HepG2 (cell line): ENCODE data around the gene AP3D1. TPM values are rescaled to one million over a fixed set of nuclear protein-coding genes. Genes with fewer than 3 reads are reported as not detected.
A peak's percentile ranks its signal among the peaks of the same experiment; 100 is the strongest.

Experiments used
- ATAD3A ChIP-seq: sonication (generic); formaldehyde crosslinking; IDR thresholded peaks from 2 replicates; pipeline ENCODE4 v1.4.0; 2020; ENCODE audit warnings: missing genetic modification reagents
- CEBPZ ChIP-seq: IDR thresholded peaks from 2 replicates; pipeline ENCODE4 v1.6.1; 2012; ENCODE audit warnings: low read length, improper control_type of control experiment
- GATAD2A ChIP-seq: IDR thresholded peaks from 2 replicates; pipeline ENCODE4 v1.6.1; 2016
- GLMP ChIP-seq: sonication (generic); formaldehyde crosslinking; IDR thresholded peaks from 2 replicates; pipeline ENCODE4 v1.9.0; 2021; ENCODE audit warnings: missing genetic modification reagents, mild to moderate bottlenecking, borderline replicate concordance
- KAT2B ChIP-seq: fragments of 150-350 bp; IDR thresholded peaks from 2 replicates; pipeline ENCODE4 v1.6.1; 2014; ENCODE audit warnings: low read depth, low read length, borderline replicate concordance
- MIER2 ChIP-seq: IDR thresholded peaks from 2 replicates; pipeline ENCODE4 v1.6.1; 2016; ENCODE audit warnings: missing biosample characterization, missing genetic modification reagents
- NFATC3 ChIP-seq: sonication (generic); formaldehyde crosslinking; IDR thresholded peaks from 2 replicates; pipeline ENCODE4 v1.5.1; 2020; ENCODE audit warnings: mild to moderate bottlenecking, missing genetic modification reagents
- NRL ChIP-seq: sonication (generic); formaldehyde crosslinking; IDR thresholded peaks from 2 replicates; pipeline ENCODE4 v1.5.0; 2020; ENCODE audit warnings: missing genetic modification reagents, mild to moderate bottlenecking, moderate library complexity, borderline replicate concordance
- SIX4 ChIP-seq: sonication (generic); formaldehyde crosslinking; IDR thresholded peaks from 2 replicates; pipeline ENCODE4 v1.4.0; 2020; ENCODE audit warnings: missing genetic modification reagents
- SOX6 ChIP-seq, 2 experiments: fragments of 450-650 bp in 1 of 2; sonication (generic) in 1 of 2; formaldehyde crosslinking in 1 of 2; IDR thresholded peaks; 2 replicates each; pipeline versions ENCODE4 v1.4.0 to v1.6.1; 2017 to 2020; ENCODE audit warnings: antibody characterized with exemption in 1 of 2, mild to moderate bottlenecking in 1 of 2, missing genetic modification reagents in 1 of 2
- UBTF ChIP-seq: sonication (generic); formaldehyde crosslinking; IDR thresholded peaks from 2 replicates; pipeline ENCODE4 v1.4.0; 2020; ENCODE audit warnings: mild to moderate bottlenecking, missing genetic modification reagents
- YEATS2 ChIP-seq: sonication (generic); formaldehyde crosslinking; IDR thresholded peaks from 2 replicates; pipeline ENCODE4 v1.4.0; 2020; ENCODE audit warnings: missing genetic modification reagents, borderline replicate concordance
- ZBTB10 ChIP-seq: sonication (generic); formaldehyde crosslinking; IDR thresholded peaks from 2 replicates; pipeline ENCODE4 v1.4.0; 2020; ENCODE audit warnings: missing genetic modification reagents, borderline replicate concordance
- ZIK1 ChIP-seq: sonication (generic); formaldehyde crosslinking; IDR thresholded peaks from 2 replicates; pipeline ENCODE4 v1.5.0; 2020; ENCODE audit warnings: mild to moderate bottlenecking, low read depth, missing genetic modification reagents, borderline replicate concordance
- ZNF3 ChIP-seq: IDR thresholded peaks from 2 replicates; pipeline ENCODE4 v1.7.0; 2017; ENCODE audit warnings: inconsistent platforms
- ZNF605 ChIP-seq: sonication (generic); formaldehyde crosslinking; IDR thresholded peaks from 2 replicates; pipeline ENCODE4 v1.8.0; 2022; ENCODE audit warnings: mild to moderate bottlenecking, missing genetic modification reagents
- ZNF766 ChIP-seq: sonication (generic); formaldehyde crosslinking; IDR thresholded peaks from 2 replicates; pipeline ENCODE4 v1.5.0; 2020; ENCODE audit warnings: missing genetic modification reagents, borderline replicate concordance
- ZNF788 ChIP-seq: sonication (generic); formaldehyde crosslinking; IDR thresholded peaks from 2 replicates; pipeline ENCODE4 v1.5.0; 2020; ENCODE audit warnings: mild to moderate bottlenecking, missing genetic modification reagents, borderline replicate concordance
- ZUFSP ChIP-seq: sonication (generic); formaldehyde crosslinking; IDR thresholded peaks from 2 replicates; pipeline ENCODE4 v1.9.0; 2021; ENCODE audit warnings: missing genetic modification reagents, mild to moderate bottlenecking, borderline replicate concordance
- polyA plus RNA-seq, 8 experiments: library from polyadenylated mRNA; depleted of rRNA in 3 of 8; stranded (reverse) in 7 of 8; unstranded in 1 of 8; fragments of >200 nt; fragmentation: Illumina TruSeq in 4 of 8; extraction: Trizol in 4 of 8; gene quantifications; 2 replicates each; pipeline versions ENCODE4 v1.2.1 to v1.2.3, GENCODE V29; 2011 to 2016; ENCODE audit warnings: low read depth in 4 of 8, missing spikeins in 1 of 8, mixed read lengths in 1 of 8; ENCODE audit not compliant: insufficient read depth in 1 of 8
- total RNA-seq, 5 experiments: library from RNA; depleted of rRNA; stranded (reverse); fragments of >200 nt; fragmentation: Illumina TruSeq; extraction: Trizol; gene quantifications; 2 replicates each; pipeline ENCODE4 v1.2.3, GENCODE V29; 2016; ENCODE audit warnings: low read depth in 1 of 5

AP3D1 gene
- total and polyA plus RNA-seq, 2 of the 13 experiments (the other 11 are each of a cell fraction or from before 2014, with no cell fraction given), result 68.0 to 82.6 TPM

GRCh38 chr19:2062389-2062729 lies 89.0 kb downstream of the AP3D1 start (continued):
- TF ChIP-seq CEBPZ (no peak), MIER2 (CRISPR knock-in tag) (no peak), NRL (CRISPR knock-in tag) (no peak), ZBTB10 (CRISPR knock-in tag) (0 out of 2 replicates have a peak, but pooled peaks have one; percentile 17), KAT2B (no peak), YEATS2 (CRISPR knock-in tag) (no peak), ZNF605 (CRISPR knock-in tag) (0 out of 2 replicates have a peak, but pooled peaks have one; percentile 46), GLMP (no peak), ZNF766 (CRISPR knock-in tag) (no peak), SOX6 (IDR thresholded peaks at IDR 0.05) (no peak), SOX6 (CRISPR knock-in tag; IDR thresholded peaks at IDR 0.05) (no peak), ATAD3A (CRISPR knock-in tag) (no peak), ZNF788 (CRISPR knock-in tag) (no peak), SIX4 (CRISPR knock-in tag) (no peak), UBTF (CRISPR knock-in tag) (peak; percentile 6; the same call in 1 of the 2 replicates), ZIK1 (CRISPR knock-in tag) (no peak), GATAD2A (CRISPR knock-in tag) (0 out of 2 replicates have a peak, but pooled peaks have one; percentile 4), ZUFSP (CRISPR knock-in tag) (no peak), ZNF3 (no peak), NFATC3 (CRISPR knock-in tag) (no peak)
